Body of pancreas (tissue), 4 donors: Measurements from ENCODE around the gene PEX16. TPM values are rescaled to one million over a fixed set of nuclear protein-coding genes. Genes with fewer than 3 reads are reported as not detected.

Source experiments
- ATAC-seq: fragments of 150-250 bp; one replicate; pipeline ENCODE4 v1.9.1; 2016
- DNase-seq, 4 donors: peaks; one replicate each; pipeline ENCODE4 v3.0.0-alpha.2; 2019
- H3K27ac ChIP-seq, 4 donors: fragments of 200-600 bp; sonication (generic); 1 replicate in 3 of 4; 2 replicates in 1 of 4; pipeline versions ENCODE4 v1.5.1 to v1.6.1; 2016 to 2019; ENCODE audit warnings: mild to moderate bottlenecking in 1 of 4, mixed read lengths in 1 of 4, moderate library complexity in 1 of 4
- H3K27me3 ChIP-seq, 2 donors: fragments of 200-600 bp; sonication (generic); one replicate each; pipeline ENCODE4 v1.6.0; 2016; ENCODE audit warnings: mild to moderate bottlenecking in 1 of 2
- H3K36me3 ChIP-seq, 2 donors: fragments of 200-600 bp; sonication (generic); replicated peaks in 1 of 2; 2 replicates each; pipeline ENCODE4 v1.5.1; 2016; ENCODE audit warnings: low read depth in 2 of 2; ENCODE audit not compliant: insufficient read depth in 1 of 2
- H3K4me1 ChIP-seq: fragments of 200-600 bp; sonication (generic); one replicate; pipeline ENCODE4 v1.6.0; 2016
- H3K4me3 ChIP-seq, 2 donors: fragments of 200-600 bp; sonication (generic); 1 replicate in 1 of 2; 2 replicates in 1 of 2; pipeline ENCODE4 v1.5.1; 2016 to 2019
- H3K9me3 ChIP-seq, 3 donors: fragments of 200-600 bp; sonication (generic); 1 replicate in 2 of 3; 2 replicates in 1 of 3; pipeline ENCODE4 v1.5.1; 2016
- CTCF ChIP-seq, 7 experiments: fragments of 450-650 bp in 4 of 7; fragments of 200-600 bp in 3 of 7; sonication (generic) in 3 of 7; IDR thresholded peaks; one replicate each; pipeline ENCODE4 v1.5.1; 2016 to 2019; ENCODE audit warnings: antibody characterized with exemption in 7 of 7
- POLR2A ChIP-seq, 3 donors: fragments of 450-650 bp; IDR thresholded peaks; one replicate each; pipeline ENCODE4 v1.6.1; 2016; ENCODE audit warnings: antibody characterized with exemption in 3 of 3, mild to moderate bottlenecking in 2 of 3
- WGBS, 2 donors: methylation state at CpG; one replicate each; pipeline ENCODE4 v1.1.5; 2017; 5-methylcytosine and 5-hydroxymethylcytosine counted together
- intact Hi-C: fragments of 100-400 bp; cut with DNase I; formaldehyde crosslinking; loops from one replicate; pipeline ENCODE4 v1.15.1; 2023
- total RNA-seq, 2 donors: library from RNA; depleted of rRNA; stranded (reverse); fragments of >200 nt; gene quantifications; one replicate each; pipeline ENCODE4 v1.1.0, GENCODE V29; 2016

The PEX16 gene
- total RNA-seq, 2 donors from 2014 or later: 29.1 to 41.5 TPM

- H3K4me1 ChIP-seq: no peaks in the 10 kb centered on the region
- no peaks in the 10 kb centered on the region for H3K36me3 ChIP-seq
- ATAC-seq (no peak), DNase-seq (no peak)
- intact Hi-C loops: no loop called here
- H3K9me3 ChIP-seq: no peaks in the 10 kb centered on the region
- H3K27me3 ChIP-seq: no peaks in the 10 kb centered on the region
- TF ChIP-seq POLR2A (IDR thresholded peaks at IDR 0.05) (no peak), CTCF (IDR thresholded peaks at IDR 0.05) (no peak)
- H3K27ac ChIP-seq: no peak overlapping the region
- WGBS, 2 donors: 91 to 100% methylated on average over 1 of the region's 1 CpG
- no peak overlapping the region for H3K4me3 ChIP-seq
Measured at GRCh38 chr11:45959851-45960250, 42.2 kb upstream of the PEX16 start.

GRCh38 chr11:45949992-45950407 is 32.3 kb upstream of the PEX16 start:
- peaks cover 0 to 2% of the 10 kb centered on the region in 2 donors for H3K36me3 ChIP-seq
- intact Hi-C loops: no loop called here
- 83 to 95% methylated on average over 1 of the region's 1 CpG for WGBS, 2 donors

GRCh38 chr11:45948356-45948755 is 30.7 kb upstream of the PEX16 start:
- H3K27me3 ChIP-seq: no peaks in the 10 kb centered on the region
- intact Hi-C loops: no loop called here
- peaks cover 16% of the 10 kb centered on the region for H3K4me1 ChIP-seq
- peaks cover 0 to 2% of the 10 kb centered on the region in 2 donors for H3K36me3 ChIP-seq
- no peak for DNase-seq
- 93 to 97% methylated on average over 3 of the region's 3 CpGs for WGBS, 2 donors
- no peak overlapping the region for H3K4me3 ChIP-seq
- TF ChIP-seq CTCF (IDR thresholded peaks at IDR 0.05) (no peak), POLR2A (IDR thresholded peaks at IDR 0.05) (no peak)
- H3K27ac ChIP-seq: no peak overlapping the region
- H3K9me3 ChIP-seq: no peaks in the 10 kb centered on the region
- ATAC-seq: no peak

More at GRCh38 chr11:45949992-45950407, 32.3 kb upstream of the PEX16 start:
- no peak for TF ChIP-seq CTCF (IDR thresholded peaks at IDR 0.05)
- TF ChIP-seq POLR2A (IDR thresholded peaks at IDR 0.05): no peak
- no peaks in the 10 kb centered on the region for H3K9me3 ChIP-seq
- DNase-seq: no peak
- H3K4me1 ChIP-seq: peaks cover 13% of the 10 kb centered on the region
- H3K4me3 ChIP-seq: no peak overlapping the region
- ATAC-seq: no peak
- no peaks in the 10 kb centered on the region for H3K27me3 ChIP-seq
- no peak overlapping the region for H3K27ac ChIP-seq

- no peak overlapping the region for H3K4me3 ChIP-seq
- H3K4me1 ChIP-seq: peaks cover 16% of the 10 kb centered on the region
- H3K9me3 ChIP-seq: no peaks in the 10 kb centered on the region
- ATAC-seq (no peak), DNase-seq (no peak)
- H3K27me3 ChIP-seq: no peaks in the 10 kb centered on the region
- intact Hi-C loops: no loop called here
- peaks cover 0 to 2% of the 10 kb centered on the region in 2 donors for H3K36me3 ChIP-seq
- TF ChIP-seq CTCF (IDR thresholded peaks at IDR 0.05): no peak
- TF ChIP-seq POLR2A (IDR thresholded peaks at IDR 0.05): no peak
- H3K27ac ChIP-seq: no peak overlapping the region
- WGBS, 2 donors: 75 to 100% methylated on average over 1 of the region's 1 CpG
Measured at GRCh38 chr11:45947885-45948284, 30.2 kb upstream of the PEX16 start.

- Histone ChIP-seq H3K9me3 (no peaks in the 10 kb centered on the region), H3K27ac (peak overlapping the region in 3 of 4 donors; percentile 41 to 43 (median 43)), H3K4me3 (no peak overlapping the region), H3K27me3 (no peaks in the 10 kb centered on the region), H3K36me3 (peaks cover 0 to 2% of the 10 kb centered on the region in 2 donors), H3K4me1 (peaks cover 16% of the 10 kb centered on the region)
- DNase-seq (peak in 1 of 4 donors; percentile 40), ATAC-seq (peak; percentile 33)
- WGBS, 2 donors: 23 to 41% methylated on average over 3 of the region's 3 CpGs
- intact Hi-C loops: no loop called here
- no peak for TF ChIP-seq POLR2A (IDR thresholded peaks at IDR 0.05)
- TF ChIP-seq CTCF (IDR thresholded peaks at IDR 0.05): no peak
Measured at GRCh38 chr11:45945397-45945999, 27.8 kb upstream of the PEX16 start.
